ENCODE measurements around the gene OXCT1. TPM values are rescaled to one million over a fixed set of nuclear protein-coding genes. Genes with fewer than 3 reads are reported as not detected.

The OXCT1 gene
- total and polyA plus RNA-seq, 2 of the 13 experiments (the other 11 are each of a cell fraction or from before 2014, with no cell fraction given): 0.92 to 4.7 TPM

DNA sequence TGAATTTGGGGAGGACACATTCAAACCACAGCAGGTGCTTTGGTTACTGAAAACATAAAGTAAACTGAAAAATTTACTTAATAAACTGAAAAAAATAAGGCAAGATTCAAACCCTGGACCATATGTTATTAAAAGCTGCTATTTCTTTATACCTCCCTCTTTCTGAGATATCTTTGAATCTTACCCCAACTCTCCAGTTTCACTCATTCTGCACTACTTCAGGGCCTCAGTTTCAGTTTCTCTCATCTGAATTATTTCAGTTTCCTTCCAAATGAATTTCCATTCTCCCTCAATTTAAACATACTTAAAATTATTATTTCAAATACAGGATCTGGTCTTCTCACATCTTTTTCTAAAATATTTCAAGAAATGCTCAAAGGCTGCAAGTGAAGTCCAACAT, 4.9 kb upstream of the OXCT1 start:
- ChIA-PET CTCF (ENCODE audit: low intra/inter-chr PET ratio, low total read pairs) (no interaction called here), POLR2A (no interaction called here)

DNA sequence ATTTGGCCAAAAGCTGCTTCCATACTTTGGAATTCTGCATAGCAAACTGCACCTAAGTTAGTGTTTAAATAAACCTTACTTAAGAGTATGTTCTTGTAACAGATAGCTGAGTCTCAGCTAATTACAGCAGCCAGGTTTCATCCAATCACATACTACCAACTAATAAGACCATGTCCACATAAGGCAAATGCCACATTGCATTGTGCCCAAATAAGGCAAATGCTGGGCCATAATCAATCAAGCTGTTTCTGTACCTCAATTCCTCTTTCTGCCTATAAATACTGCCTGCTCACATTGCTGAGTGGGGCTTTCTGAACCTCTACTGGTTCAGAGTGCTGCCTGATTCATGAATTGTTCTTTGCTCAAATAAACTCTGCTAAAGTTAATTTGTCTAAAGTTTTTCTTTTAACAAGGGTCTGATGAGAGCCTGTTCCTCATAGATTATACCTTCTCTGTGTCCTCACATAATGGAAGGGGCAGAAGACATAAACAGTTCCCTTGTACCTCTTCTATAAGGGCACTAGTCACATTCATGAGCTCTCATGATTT, 4.4 kb upstream of the OXCT1 start:
- no peak for FAIRE-seq
- Histone ChIP-seq H3K36me3 (replicated peaks in 1 of 2; ENCODE audit: control insufficient read depth in 1 of 2, insufficient read depth in 2 of 2, low read length in 2 of 2) (no peaks in the 10 kb centered on the region), H2AFZ (ENCODE audit: low read length) (no peak overlapping the region), H3K4me1 (ENCODE audit: insufficient read depth, low read length) (peaks cover 28% of the 10 kb centered on the region), H3K4me2 (ENCODE audit: low read depth, low read length) (no peak overlapping the region), H3K9me3 (ENCODE audit: low read length) (no peaks in the 10 kb centered on the region), H3K27ac (ENCODE audit: extremely low read length, insufficient read depth, low read length) (no peak overlapping the region), H3K27me3 (ENCODE audit: control insufficient read depth in 1 of 2, insufficient read depth in 2 of 2, low read length in 2 of 2) (peaks cover 0 to 8% of the 10 kb centered on the region in 2 experiments; a peak in 2 of 5 replicates), H4K20me1 (ENCODE audit: insufficient read depth, low read length) (no peaks in the 10 kb centered on the region), H3K79me2 (ENCODE audit: insufficient read depth, low read length) (no peaks in the 10 kb centered on the region), H3K9ac (ENCODE audit: insufficient read depth, low read depth, low read length) (no peak overlapping the region), H3K4me3 (replicated peaks in 1 of 3; ENCODE audit: insufficient read depth in 1 of 3, low read depth in 2 of 3, low read length in 3 of 3) (no peak overlapping the region)
- TF ChIP-seq ZNF138 (CRISPR knock-in tag; IDR thresholded peaks at IDR 0.05; ENCODE audit: low read depth) (no peak), ARNT (IDR thresholded peaks at IDR 0.05) (no peak), RXRB (CRISPR knock-in tag; IDR thresholded peaks at IDR 0.05; ENCODE audit: borderline replicate concordance) (no peak), ZBTB42 (CRISPR knock-in tag; IDR thresholded peaks at IDR 0.05) (no peak)
- no peak for ATAC-seq
- no TSS peak for BruUV-seq (replicated peaks)
- ChIA-PET CTCF (ENCODE audit: low intra/inter-chr PET ratio, low total read pairs) (no interaction called here), POLR2A (no interaction called here)
- no peak for DNase-seq (ENCODE audit: low spot score)
- intact Hi-C loops (cut with micrococcal nuclease; ENCODE audit: unreplicated experiment): no loop called here
- in situ Hi-C loops (cut with HindIII; ENCODE audit: extremely low pct_ligation_motif_present, low pct_unique_long_range_greater_than_20kb): loop anchor here (25.0 kb wide), 2 partner anchors 713 to 888 kb away; partner anchors contain the start of gene CCDC152

More for the DNA sequence above, 4.9 kb upstream of the OXCT1 start:
- intact Hi-C loops (cut with micrococcal nuclease; ENCODE audit: unreplicated experiment) (no loop called here), in situ Hi-C loops (cut with HindIII; ENCODE audit: extremely low pct_ligation_motif_present, low pct_unique_long_range_greater_than_20kb) (no loop called here)
- no peak for DNase-seq (ENCODE audit: low spot score)
- peaks cover 28% of the 10 kb centered on the region for H3K4me1 ChIP-seq (ENCODE audit: insufficient read depth, low read length)
- no peak for FAIRE-seq
- H3K27ac ChIP-seq (ENCODE audit: extremely low read length, insufficient read depth, low read length): no peak overlapping the region
- H3K4me2 ChIP-seq (ENCODE audit: low read depth, low read length): no peak overlapping the region
- H4K20me1 ChIP-seq (ENCODE audit: insufficient read depth, low read length): no peaks in the 10 kb centered on the region
- no peaks in the 10 kb centered on the region for H3K36me3 ChIP-seq (replicated peaks in 1 of 2; ENCODE audit: control insufficient read depth in 1 of 2, insufficient read depth in 2 of 2, low read length in 2 of 2)
- no peaks in the 10 kb centered on the region for H3K9me3 ChIP-seq (ENCODE audit: low read length)
- no peak for ATAC-seq
- no peak overlapping the region for H2AFZ ChIP-seq (ENCODE audit: low read length)
- BruUV-seq (replicated peaks): no TSS peak
- no peak for TF ChIP-seq KAT2B (IDR thresholded peaks at IDR 0.05; ENCODE audit: borderline replicate concordance, low read depth, low read length)
- TF ChIP-seq YEATS2 (CRISPR knock-in tag; IDR thresholded peaks at IDR 0.05; ENCODE audit: borderline replicate concordance): no peak
- no peak for TF ChIP-seq NR2F1 (CRISPR knock-in tag; IDR thresholded peaks at IDR 0.05)
- no peak for TF ChIP-seq ZSCAN29 (CRISPR knock-in tag; conservative IDR thresholded peaks at IDR 0.05)
- no peak for TF ChIP-seq FOXK1 (CRISPR knock-in tag; IDR thresholded peaks at IDR 0.05; ENCODE audit: borderline replicate concordance, low read depth)
- no peak for TF ChIP-seq IKZF1 (IDR thresholded peaks at IDR 0.05)
- no peak overlapping the region for H3K9ac ChIP-seq (ENCODE audit: insufficient read depth, low read depth, low read length)
- no peak overlapping the region for H3K4me3 ChIP-seq (replicated peaks in 1 of 3; ENCODE audit: insufficient read depth in 1 of 3, low read depth in 2 of 3, low read length in 3 of 3)
- peaks cover 0 to 8% of the 10 kb centered on the region in 2 experiments; a peak in 2 of 5 replicates for H3K27me3 ChIP-seq (ENCODE audit: control insufficient read depth in 1 of 2, insufficient read depth in 2 of 2, low read length in 2 of 2)
- H3K79me2 ChIP-seq (ENCODE audit: insufficient read depth, low read length): no peaks in the 10 kb centered on the region
